GM21515 (cell line): ENCODE measurements around the gene MRPL20.

Source experiments
- ATAC-seq: cut with Tn5 transposase; IDR thresholded peaks from one replicate; pipeline ENCODE4 v1.9.1; 2021; ENCODE audit not compliant: unreplicated experiment

Gene MRPL20

DNA sequence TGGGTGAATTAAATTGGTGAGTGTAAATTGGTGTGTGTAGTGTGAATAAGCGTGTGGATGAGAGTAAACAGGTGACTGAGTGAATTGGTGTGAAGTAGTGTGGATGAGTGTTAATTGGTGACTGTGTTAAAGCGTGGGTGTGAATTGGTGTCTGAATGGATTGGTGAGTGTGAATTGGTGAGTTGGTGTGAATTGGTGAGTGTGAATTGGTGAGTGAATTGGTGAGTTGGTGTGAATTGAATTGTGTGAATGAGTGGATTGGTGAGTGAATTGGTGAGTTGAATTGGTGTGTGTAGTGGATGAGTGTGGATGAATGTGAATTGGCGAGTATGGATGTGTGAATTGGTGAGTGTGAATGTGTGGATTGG, 40.4 kb downstream of the MRPL20 start:
- no peak for ATAC-seq

DNA sequence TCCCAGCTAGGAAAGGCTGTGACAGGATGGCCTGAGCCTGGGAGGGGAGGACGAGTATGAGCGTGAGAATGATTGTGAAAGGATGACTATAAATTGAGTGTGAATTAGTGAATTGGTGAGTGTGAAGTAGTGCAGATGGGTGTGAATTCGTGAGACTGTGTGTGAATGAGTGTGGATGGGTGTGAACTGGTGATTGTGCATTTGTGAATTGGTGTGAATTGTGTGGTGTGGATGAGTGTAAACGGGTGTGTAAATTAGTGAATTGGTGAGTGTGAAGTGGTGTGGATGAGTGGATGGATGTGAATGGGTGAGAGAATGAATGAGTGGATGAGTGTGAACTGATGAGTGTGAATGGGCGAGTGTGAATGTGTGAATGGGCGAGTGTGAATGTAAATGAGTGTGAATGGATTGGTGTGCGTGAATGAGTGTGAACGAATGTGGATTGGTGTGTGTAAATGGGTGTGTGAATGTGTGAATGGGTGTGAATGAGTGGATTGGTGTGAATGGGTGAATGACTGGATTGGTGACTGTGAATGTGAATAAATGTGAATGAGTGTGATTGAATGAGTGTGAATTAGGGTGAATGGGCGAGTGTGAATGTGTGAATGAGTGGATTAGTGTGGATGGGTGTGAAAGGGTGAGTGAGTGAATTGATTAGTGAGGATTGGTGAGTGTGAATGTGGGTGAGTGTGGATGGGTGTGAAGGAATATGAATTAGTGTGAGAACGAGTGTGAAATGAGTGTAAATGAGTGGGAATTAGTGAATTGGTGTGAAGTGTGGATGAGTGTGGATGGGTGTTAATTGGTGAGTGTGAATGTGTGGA, 41.0 kb downstream of the MRPL20 start:
- no peak for ATAC-seq

DNA sequence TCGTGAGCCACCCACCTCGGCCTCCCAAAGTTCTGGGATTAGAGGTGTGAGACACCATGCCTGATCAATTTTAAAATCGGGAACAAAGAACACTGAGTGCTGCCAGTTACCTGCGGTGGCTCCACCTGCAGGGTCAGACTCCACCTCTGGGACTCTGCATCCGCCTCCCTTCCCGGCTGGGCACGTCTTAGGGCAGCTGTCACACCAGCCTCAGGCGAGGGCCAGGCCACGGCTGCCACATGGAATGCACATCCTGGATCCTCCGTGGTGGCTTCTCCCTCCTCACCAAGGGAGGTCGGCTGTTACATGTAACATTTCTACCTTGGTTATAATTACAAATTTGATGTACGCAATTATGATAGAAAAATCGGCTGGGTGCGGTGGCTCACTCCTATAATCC, 42.8 kb downstream of the MRPL20 start:
- no peak for ATAC-seq

DNA sequence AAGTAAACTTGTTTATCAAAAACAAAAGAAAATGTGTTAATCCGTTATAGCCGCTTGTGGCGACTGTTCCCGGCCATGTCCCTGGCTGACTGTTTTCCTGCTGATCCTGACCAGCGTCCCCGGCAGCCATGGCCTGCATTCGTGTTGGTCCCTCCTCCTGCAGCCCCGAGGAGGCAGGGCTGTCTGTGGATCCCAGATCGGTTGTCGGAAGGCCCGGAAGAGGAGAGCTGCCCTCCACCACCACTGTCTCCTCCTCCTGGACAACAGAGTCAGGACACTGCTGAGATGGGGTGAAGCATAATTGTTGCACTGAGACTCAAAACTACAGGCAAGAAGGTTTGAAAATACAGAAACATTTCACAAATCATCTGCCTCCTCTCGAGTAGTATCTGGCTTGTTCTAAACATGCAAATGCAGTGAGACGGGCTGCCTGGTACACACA, 45.1 kb downstream of the MRPL20 start:
- ATAC-seq = no peak

DNA sequence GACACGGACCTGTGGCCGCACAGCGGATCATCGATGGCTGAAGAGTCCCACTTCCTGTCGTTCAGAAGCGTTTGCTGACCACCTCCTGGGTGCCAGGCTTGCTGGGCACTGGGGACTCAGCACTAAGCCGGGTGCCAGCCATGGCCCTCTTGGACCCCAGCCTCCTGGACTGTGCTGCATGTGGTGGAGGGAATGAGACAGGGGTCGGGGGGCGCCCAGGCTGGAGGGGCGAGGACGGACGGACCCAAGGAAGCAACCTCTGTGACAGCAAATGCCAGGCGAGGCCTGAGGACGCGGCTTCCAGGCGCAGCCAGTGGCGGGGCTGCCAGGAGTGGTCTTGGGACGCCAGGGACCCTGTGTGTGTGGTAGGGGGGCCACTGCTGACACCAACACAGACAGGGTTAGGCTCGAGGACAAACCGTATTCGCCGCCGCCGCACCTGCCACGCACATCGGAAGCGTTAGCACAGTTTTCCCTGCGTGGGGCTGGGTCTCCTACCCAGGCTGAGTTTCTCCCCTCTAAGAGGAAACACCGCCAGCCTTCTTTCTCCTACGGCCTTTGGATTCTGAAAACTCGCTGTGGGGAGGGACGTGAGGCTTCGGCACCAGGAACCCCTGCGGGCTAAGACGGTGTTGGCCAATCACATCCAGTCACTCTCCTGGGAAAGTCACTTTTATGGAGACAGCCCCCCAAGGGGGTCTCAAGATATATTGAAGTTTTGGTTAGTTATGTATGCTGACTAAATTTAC, 45.7 kb downstream of the MRPL20 start:
- no peak for ATAC-seq

DNA sequence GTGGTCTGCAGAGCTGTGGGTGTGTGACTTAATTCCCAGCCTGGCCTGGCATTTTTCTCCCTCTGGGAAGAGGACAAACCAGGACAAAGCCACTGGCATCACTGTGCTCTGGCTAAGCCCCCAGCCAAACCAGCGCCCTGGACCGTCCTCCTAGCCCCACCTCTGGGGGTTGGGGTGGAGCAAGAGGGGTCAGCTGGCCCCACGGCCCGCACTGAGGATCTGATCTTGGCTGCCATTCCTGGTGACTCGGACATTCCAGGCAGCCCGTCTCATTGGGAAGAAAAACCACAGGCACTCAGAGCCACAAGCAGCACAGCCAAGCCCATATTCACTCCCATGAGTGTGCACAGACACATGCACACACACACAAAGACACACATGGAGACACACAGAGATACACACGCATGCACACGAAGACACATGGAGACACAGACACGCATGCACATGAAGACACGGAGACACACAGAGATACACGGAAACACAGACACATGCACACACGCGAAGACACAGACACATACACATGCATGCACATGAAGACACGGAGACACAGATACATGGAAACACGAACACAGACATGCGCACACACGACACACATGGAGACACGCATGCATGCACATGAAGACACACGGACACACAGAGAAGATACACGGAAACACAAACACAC, 46.5 kb downstream of the MRPL20 start:
- no peak for ATAC-seq

DNA sequence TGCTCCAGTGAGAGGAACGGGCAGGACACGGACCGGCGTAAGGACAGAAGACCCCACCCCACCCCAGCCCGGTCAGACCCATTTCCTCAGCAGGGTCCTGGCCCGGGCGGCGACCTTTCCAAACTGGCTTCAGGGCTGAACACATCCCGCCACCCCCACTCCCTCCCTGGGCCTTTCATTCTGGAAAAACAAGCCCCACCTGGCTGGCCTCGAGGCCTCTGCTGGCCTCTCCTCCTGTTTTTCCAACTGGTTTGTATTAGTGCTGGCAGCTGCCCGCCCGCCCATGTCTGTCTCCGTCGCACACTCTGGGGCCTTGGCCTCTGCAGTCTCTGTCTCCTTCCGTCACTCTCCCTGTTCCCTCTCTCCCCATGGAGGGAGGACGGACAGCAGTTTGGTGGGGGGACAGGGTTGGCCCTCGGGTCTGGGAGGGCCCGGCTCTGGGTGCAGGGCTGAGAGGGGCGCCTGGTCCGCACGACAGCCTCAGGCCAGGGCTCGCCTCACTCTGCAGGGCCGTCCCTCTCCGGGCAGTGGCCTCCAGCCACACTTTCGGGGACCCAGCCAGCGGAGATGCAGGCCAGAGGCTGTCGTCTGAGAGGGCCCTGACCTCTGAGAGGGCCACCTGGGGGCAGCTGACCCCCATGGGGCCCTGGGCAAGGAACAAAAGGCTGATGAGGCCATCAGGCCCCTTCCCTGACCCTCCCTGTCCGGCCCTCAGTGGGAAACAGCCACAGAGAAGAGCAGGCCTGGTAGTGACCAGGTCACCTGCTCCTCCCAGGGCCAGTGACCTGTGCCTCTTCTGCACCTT, 47.2 kb downstream of the MRPL20 start:
- ATAC-seq = no peak

DNA sequence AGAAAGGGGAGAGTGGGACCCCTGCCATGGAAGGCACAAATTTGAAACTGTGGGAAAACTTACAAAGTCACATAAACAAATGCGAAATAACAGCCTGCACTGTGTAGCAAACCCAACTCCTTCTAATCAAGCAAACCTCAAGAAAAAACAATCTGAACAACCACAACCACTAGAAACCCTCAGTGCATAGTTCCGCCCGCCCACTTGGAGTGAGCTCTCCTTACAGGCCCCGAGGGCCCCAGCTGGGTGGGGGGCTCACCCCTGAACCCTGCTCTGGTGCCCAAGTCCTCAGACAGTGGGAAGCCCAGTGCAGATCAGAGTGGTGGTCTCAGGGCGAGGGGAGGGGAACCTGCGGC, 47.8 kb downstream of the MRPL20 start:
- no peak for ATAC-seq

DNA sequence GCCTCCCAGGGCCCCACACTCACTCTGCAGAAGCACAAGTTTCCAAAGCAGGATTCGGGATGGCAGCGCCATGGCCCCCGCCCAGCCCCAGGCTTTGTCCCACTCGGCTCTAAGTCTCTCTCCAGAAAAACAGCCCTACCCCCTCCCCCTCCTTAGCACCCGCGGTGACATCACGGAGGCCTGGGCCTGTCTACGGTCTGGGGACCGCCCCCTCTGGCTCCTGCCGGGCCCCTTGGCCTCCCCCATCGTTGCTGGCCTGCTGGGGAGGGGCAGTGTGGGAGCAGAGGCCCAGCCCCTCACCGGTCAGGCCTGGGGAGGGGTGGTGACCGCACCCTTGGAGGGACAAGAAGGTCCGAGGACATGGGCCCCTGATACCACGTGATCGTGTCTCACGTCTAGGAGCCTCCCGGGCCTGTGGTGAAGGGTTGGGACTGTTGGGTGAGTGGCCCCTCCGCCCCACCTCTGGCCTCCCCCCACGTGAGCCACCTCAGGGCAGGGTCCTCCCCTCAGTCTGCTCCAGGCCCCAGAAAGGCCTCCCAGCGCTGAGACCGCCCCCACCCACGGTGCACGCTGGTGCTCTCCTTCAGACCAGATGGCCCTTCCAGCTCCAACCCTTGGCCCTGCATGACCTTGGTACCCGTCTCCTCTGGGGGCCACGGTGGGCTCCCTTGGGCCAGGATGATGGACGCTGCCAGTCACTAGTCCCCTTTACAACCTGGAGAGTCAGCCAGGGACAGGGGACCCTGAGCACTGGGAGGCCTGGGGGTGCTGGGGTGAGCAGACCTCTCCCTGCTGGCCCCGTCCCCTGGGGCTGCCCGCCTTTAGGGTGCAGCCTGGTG, 48.4 kb downstream of the MRPL20 start, which contains the start of gene MXRA8:
Gene MXRA8 (minus strand): TSS at position 123 of the 839 bp plus-strand sequence. CDS start 51 bp downstream, at position 72.
- ATAC-seq = no peak

DNA sequence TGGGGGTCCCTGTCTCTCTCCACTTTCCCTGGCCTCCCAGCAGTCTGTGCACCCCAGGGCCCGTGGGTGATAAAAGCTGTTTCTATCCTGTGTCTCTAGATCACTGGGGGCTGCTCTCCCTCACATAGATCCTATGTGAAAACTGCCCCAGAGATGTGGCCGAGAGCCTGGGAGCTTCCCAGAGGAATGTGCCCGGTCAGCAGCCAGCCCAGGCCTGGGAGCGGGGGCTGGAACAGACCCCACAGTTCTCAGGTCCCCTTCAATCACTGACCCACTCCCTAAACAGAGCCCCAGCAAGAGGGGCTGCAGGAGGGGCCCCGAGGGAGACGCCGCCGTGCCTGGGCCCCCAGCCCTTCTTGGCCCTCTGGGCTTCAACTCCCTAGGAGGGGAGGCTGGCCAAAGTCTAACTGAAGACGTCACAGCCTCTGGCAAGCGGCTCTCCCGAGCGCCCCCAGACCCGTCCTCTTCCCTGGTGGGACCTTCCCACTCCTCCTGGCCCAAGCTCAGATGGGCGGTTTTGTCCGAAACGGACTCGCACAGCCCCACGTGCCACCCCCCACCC, 49.1 kb downstream of the MRPL20 start:
- ATAC-seq = no peak

DNA sequence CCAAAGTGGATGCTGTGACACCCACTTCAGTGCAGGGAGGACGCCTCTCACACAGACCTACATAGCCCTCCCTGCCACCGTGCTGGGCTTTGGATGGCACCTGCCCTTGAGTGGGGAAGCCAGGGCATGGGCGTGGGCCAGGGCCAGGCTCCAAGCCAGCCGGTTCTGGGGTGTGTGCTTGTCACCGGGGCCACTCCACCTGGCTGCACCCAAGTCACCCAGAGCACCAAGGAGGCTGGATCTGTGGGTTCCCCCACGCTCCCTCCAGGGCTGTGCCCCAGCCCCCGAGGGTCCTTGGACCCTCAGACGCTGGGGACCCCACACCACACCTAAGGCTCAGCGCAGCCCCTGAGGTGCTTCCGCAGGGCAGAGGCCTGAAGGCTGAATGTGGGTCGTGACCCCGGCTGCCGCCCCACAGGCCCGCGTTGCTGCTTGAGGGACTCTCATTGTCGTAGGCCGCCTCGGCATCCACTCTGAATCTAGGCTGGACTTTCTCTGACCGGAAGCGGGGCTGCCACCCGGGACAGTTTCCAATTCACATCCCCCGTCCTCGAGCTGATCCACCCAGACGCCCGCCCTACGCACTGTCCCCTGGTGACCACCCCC, 50.2 kb downstream of the MRPL20 start:
- ATAC-seq = no peak

DNA sequence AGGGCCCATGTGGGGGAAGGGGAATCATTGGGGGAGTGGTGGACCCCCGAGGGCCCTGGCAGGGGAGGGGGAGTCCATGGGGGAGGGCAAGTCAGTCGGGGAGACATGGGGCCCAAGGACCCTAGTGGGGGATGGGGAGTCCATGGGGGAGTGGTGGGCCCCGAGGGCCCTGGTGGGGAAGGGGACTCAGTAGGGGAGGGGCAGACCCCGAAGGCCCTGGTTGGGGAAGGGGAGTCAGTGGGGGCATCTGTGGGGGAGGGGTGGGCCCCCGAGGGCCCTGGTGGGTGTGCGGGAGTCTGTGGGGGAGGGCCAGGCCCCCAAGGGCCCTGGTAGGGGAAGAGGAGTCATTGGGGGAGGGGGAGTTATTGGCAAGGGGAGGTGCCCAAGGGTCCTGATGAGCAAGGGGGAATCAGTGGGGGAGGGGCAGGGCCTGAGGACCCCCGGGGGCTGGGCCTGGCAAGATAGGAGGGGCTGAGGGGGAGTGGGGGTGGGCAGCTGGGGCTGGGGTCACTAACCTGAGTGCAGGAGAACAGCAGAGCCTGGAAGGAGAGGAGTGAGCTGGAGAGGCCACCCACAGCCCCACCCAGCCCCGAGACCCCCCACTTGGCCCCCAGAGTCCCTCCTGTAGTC, 50.8 kb downstream of the MRPL20 start:
- ATAC-seq = no peak

DNA sequence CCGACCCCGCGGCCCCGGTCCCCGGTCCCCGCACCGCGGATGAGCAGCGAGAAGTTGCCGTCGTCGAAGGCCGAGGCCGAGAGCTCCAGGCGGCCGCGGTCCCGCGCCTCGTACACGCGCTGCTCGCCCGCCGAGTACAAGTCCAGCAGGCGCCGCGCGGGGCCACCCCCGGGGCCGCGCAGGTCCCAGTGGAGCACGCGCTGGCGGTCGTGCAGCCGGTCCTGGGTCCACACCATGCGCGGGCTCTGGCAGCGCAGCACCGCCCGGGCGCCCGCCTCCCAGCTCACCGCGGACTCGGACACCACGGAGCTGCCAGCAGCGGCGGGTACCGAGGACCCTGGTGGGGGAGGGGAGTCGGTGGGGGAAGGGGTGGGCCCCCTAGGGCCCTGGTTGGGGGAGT, 51.7 kb downstream of the MRPL20 start:
- no peak for ATAC-seq

DNA sequence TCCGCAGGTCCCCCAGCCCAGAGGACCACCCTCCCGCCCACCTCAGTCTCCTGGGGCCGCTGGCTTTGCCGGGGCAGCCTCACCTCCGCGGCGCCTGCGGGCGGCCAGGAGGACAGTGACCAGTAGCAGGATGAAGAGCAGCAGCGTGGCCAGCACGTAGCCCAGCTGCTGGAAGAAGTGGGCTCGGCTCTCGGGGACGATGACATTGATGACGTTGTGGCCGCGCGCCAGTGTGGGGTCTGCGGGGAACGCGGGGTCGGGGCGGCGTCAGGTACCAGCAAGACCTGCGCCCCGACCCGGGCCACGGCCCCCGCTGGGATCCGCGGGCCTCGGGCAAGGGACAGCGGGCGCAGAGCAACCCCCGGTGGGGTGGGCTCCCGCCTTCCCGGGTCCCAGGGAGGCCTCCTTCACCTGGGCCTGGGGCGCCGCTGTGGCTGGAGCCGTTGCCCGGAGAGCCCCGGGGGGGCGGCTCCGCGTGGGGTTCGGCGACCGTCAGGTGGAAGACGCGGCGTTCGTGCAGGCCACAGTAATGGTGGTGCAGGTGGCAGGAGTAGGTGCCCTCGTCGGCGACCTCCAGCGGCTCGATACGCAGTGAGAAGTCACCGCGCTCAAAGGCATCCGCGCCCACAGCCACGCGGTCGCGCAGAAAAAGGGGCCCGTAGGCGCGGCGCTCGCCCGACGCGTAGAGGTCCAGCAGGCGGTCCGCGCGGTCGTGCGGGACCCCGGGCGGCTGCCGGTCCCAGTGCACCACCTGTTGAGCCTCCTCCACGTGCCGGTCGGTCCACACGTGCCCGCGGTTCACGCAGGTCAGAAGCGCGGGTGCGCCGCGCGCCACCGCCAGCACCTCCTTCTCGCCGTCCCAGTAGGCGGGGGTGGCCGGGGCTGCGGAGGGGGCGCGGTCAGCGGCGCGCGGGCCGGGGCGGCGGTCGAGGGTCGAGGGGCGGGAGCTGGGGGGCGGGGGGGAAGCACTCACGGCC, 52.5 kb downstream of the MRPL20 start:
- no peak for ATAC-seq

DNA sequence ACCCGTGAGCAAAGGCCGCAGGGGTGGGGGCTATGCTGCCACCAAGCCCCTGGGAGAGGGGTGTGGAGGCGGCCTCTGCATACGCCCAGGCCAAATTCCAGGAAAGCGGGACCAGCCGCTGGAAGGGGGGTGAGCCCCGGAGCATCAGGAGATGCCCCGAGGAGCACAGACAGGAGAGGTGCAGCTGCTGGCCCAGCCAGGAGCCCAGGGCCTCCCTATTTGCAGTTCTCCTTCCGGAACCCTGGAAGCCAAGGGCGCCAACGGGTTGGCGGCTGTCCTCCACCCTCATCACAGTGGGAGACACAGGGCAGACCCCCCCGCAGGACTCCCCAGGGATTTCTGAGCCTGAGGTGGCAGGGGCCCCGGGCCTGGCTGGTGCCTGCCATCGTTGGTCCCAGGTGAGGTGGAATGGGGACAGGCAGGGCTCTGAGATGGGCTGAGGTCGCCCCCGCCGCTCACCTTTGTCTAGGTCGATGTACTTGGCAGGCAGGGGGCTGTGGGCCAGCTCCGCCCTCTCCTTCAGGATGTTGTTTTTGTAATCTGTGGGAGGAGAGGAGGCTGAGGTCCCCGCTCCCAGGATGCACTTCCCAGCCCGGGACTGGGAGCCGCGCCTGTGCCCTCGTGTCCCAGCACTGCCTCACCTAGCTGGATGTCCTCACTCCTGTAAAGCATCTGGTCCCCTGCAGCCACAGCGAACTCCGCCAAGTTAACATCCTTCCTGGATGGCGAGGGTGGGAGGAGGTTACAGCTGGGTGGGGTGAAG, 53.5 kb downstream of the MRPL20 start:
- ATAC-seq = no peak

DNA sequence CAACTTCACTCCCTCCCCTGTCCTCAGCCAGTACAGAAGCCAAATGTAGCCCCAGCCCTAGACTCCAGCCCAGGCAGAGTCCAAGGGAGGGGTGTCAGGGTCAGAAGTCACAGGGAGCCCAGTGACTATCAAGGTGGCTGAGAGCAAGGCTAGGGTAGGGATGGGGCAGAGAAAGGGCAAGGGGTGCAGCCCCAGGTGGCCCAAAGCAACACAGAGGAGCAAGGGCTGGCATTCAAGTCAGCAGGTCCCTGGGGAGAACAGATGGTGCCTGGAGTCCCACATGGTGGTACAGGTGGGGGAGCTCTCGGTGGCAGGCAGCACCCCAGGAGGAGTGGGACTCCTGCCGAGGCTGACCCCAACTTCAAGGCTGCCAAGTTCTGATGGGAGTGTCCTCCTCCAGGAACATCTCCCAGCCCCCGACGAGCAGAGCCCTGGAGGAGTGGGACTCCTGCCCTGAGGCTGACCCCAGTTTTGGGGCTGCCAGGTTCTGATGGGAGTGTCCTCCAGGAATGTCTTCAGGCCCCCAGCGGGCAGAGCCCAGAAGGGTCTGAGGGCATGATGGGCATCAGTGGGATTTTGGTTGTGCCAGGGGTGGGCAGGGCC, 54.2 kb downstream of the MRPL20 start:
- no peak for ATAC-seq
